IPS DF 6.9 (cell line): ENCODE results near the gene LRRK1.

Experiments
- DNase-seq: peaks from one replicate; pipeline ENCODE4 v3.0.0-alpha.2; 2013; ENCODE audit warnings: low read depth, low spot score
- H3K27ac ChIP-seq: one replicate; pipeline ENCODE4 v1.5.1; 2013; ENCODE audit warnings: low read length, control low read depth
- H3K27me3 ChIP-seq: 2 replicates; pipeline ENCODE4 v1.6.1; 2013; ENCODE audit warnings: mild to moderate bottlenecking, low read length; ENCODE audit not compliant: control insufficient read depth, insufficient read depth
- H3K36me3 ChIP-seq: 2 replicates; pipeline ENCODE4 v1.6.1; 2013; ENCODE audit warnings: low read length; ENCODE audit not compliant: control insufficient read depth, insufficient read depth
- H3K4me1 ChIP-seq: 2 replicates; pipeline ENCODE4 v1.6.1; 2013; ENCODE audit warnings: low read length; ENCODE audit not compliant: control insufficient read depth, insufficient read depth
- H3K4me3 ChIP-seq: 2 replicates; pipeline ENCODE4 v1.5.1; 2013; ENCODE audit warnings: mild to moderate bottlenecking, low read length
- H3K9me3 ChIP-seq: 2 replicates; pipeline ENCODE4 v1.6.1; 2013; ENCODE audit warnings: low read length, inconsistent platforms; ENCODE audit not compliant: control insufficient read depth, insufficient read depth
- WGBS: extraction: QIAGEN DNeasy Blood & Tissue Kit; methylation state at CpG from one replicate; pipeline ENCODE4 v1.1.7; 2013; ENCODE audit warnings: mixed read lengths, missing lambda C conversion rate; ENCODE audit not compliant: insufficient read length, insufficient coverage; 5-methylcytosine and 5-hydroxymethylcytosine counted together

The LRRK1 gene

GRCh38 chr15:101028772-101029438, 109.7 kb downstream of the LRRK1 start:
- no peak for DNase-seq
- Histone ChIP-seq H3K36me3 (no peaks in the 10 kb centered on the region), H3K9me3 (no peaks in the 10 kb centered on the region), H3K4me1 (no peaks in the 10 kb centered on the region), H3K4me3 (no peak overlapping the region), H3K27me3 (no peaks in the 10 kb centered on the region), H3K27ac (no peak overlapping the region)
- no CpG with 5 or more reads among the region's 19 CpGs for WGBS

DNA sequence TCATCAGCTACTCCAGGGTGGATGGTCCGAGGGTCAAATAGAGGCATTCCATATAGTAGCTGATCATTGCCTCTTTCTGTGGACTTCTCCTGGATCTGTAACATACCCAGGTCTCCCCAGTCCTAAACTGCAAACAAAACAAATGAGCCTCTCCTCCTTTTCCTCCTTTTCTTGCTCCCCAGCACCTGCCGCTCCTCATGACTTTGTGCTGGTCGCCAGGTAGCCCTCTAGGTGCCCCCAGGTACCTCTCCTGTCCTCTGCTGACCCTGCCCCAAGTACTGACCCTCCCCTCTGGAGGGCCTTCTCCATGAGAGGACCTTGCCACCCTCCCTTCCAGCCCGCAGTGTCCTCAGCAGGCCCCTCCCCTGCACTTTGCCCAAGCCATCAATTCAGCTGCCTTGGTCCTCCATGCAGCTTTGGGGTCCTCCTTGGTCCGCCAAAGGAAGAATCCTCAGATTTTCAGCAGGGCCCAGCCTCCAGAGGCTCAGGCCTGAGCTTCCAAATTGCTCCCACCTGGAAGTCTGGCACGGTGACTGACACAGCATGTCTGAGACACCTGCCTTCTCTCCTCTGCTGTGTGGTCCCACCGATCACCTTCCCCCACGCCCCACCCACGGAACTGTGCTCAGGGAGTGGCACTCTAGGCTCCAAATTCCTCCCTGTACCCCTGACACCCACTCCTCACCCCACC, 111.0 kb downstream of the LRRK1 start:
- H3K27me3 ChIP-seq, result no peaks in the 10 kb centered on the region

GRCh38 chr15:101031213-101031612, 112.1 kb downstream of the LRRK1 start:
- no peak overlapping the region for H3K27ac ChIP-seq
- WGBS, result no CpG with 5 or more reads among the region's 8 CpGs
- no peaks in the 10 kb centered on the region for H3K36me3 ChIP-seq

More for the DNA sequence above, 111.0 kb downstream of the LRRK1 start:
- no peak for DNase-seq
- Histone ChIP-seq H3K4me1 (no peaks in the 10 kb centered on the region), H3K4me3 (no peak overlapping the region), H3K9me3 (no peaks in the 10 kb centered on the region), H3K36me3 (no peaks in the 10 kb centered on the region), H3K27ac (no peak overlapping the region)
- WGBS, result no CpG with 5 or more reads among the region's 9 CpGs

GRCh38 chr15:101033801-101034200, 114.6 kb downstream of the LRRK1 start:
- no CpG with 5 or more reads among the region's 3 CpGs for WGBS

More at GRCh38 chr15:101031213-101031612, 112.1 kb downstream of the LRRK1 start:
- no peaks in the 10 kb centered on the region for H3K27me3 ChIP-seq
- DNase-seq, result no peak
- H3K4me3 ChIP-seq, result no peak overlapping the region
- no peaks in the 10 kb centered on the region for H3K4me1 ChIP-seq
- H3K9me3 ChIP-seq, result no peaks in the 10 kb centered on the region

GRCh38 chr15:101035611-101036010, 116.5 kb downstream of the LRRK1 start:
- H3K9me3 ChIP-seq, result no peaks in the 10 kb centered on the region
- H3K27me3 ChIP-seq, result no peaks in the 10 kb centered on the region
- DNase-seq, result no peak
- H3K36me3 ChIP-seq, result no peaks in the 10 kb centered on the region
- H3K4me1 ChIP-seq, result no peaks in the 10 kb centered on the region
- no peak overlapping the region for H3K27ac ChIP-seq
- H3K4me3 ChIP-seq, result no peak overlapping the region

More at GRCh38 chr15:101033801-101034200, 114.6 kb downstream of the LRRK1 start:
- Histone ChIP-seq H3K36me3 (no peaks in the 10 kb centered on the region), H3K27ac (no peak overlapping the region), H3K4me1 (no peaks in the 10 kb centered on the region), H3K27me3 (no peaks in the 10 kb centered on the region), H3K9me3 (no peaks in the 10 kb centered on the region), H3K4me3 (no peak overlapping the region)
- DNase-seq, result no peak

- WGBS, result no CpG with 5 or more reads among the region's 1 CpG
- H3K4me1 ChIP-seq, result no peaks in the 10 kb centered on the region
- DNase-seq, result no peak
- no peaks in the 10 kb centered on the region for H3K9me3 ChIP-seq
- no peak overlapping the region for H3K4me3 ChIP-seq
- H3K27me3 ChIP-seq, result no peaks in the 10 kb centered on the region
- no peak overlapping the region for H3K27ac ChIP-seq
- no peaks in the 10 kb centered on the region for H3K36me3 ChIP-seq
These were observed 117.0 kb downstream of the LRRK1 start for GRCh38 chr15:101036189-101036588.

- H3K4me3 ChIP-seq, result no peak overlapping the region
- no peaks in the 10 kb centered on the region for H3K9me3 ChIP-seq
- no CpG with 5 or more reads among the region's 3 CpGs for WGBS
- no peak overlapping the region for H3K27ac ChIP-seq
- no peaks in the 10 kb centered on the region for H3K27me3 ChIP-seq
- H3K36me3 ChIP-seq, result no peaks in the 10 kb centered on the region
- no peaks in the 10 kb centered on the region for H3K4me1 ChIP-seq
- DNase-seq, result no peak
These were observed 118.1 kb downstream of the LRRK1 start for GRCh38 chr15:101037090-101037830.

DNA sequence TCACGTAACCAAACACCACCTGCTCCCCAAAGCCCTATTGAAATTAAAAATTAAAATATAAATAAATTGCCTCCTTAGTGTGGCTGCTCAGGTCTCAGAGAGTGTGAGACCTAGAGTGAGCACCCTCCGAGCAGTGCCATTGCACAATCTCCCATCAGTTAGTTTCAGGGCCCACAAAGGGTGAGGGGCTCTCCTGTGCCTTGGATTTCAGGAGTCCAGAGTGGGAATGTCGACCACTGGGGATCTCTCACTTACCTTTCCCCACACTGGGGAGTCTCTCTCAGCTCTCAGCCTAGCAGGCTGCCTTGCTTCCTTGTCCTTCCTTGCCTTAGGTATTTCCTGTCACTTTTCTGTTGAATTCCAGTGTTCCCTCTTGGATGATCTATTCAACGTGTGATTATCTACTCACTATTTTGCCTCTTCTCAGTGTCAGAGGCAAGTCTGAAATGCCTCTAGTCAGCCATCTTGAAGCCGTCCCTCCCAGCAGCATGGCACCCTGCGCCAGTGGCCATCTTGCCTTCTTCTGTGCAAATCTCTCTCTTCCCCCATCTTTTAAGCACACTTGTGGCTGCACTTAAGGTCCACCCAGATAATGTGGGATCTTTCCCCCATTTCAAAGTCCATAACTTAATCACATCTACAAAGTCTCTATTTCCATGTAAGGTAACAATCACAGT, 119.3 kb downstream of the LRRK1 start:
- no CpG with 5 or more reads among the region's 6 CpGs for WGBS
- no peaks in the 10 kb centered on the region for H3K36me3 ChIP-seq
- H3K4me3 ChIP-seq, result no peak overlapping the region
- DNase-seq, result no peak
- no peaks in the 10 kb centered on the region for H3K9me3 ChIP-seq
- H3K27me3 ChIP-seq, result no peaks in the 10 kb centered on the region
- H3K27ac ChIP-seq, result no peak overlapping the region
- no peaks in the 10 kb centered on the region; the same call in 1 of the 2 replicates for H3K4me1 ChIP-seq

GRCh38 chr15:101039461-101039860, 120.3 kb downstream of the LRRK1 start:
- Histone ChIP-seq H3K9me3 (no peaks in the 10 kb centered on the region), H3K4me1 (no peaks in the 10 kb centered on the region; the same call in 1 of the 2 replicates), H3K36me3 (no peaks in the 10 kb centered on the region), H3K27me3 (no peaks in the 10 kb centered on the region), H3K4me3 (no peak overlapping the region), H3K27ac (no peak overlapping the region)
- no peak for DNase-seq
- WGBS, result no CpG with 5 or more reads among the region's 3 CpGs

GRCh38 chr15:101042320-101042719, 123.2 kb downstream of the LRRK1 start:
- Histone ChIP-seq H3K4me3 (no peak overlapping the region), H3K27ac (no peak overlapping the region), H3K4me1 (peaks cover 2% of the 10 kb centered on the region), H3K36me3 (no peaks in the 10 kb centered on the region), H3K27me3 (no peaks in the 10 kb centered on the region), H3K9me3 (no peaks in the 10 kb centered on the region)
- no peak for DNase-seq
- no CpG with 5 or more reads among the region's 4 CpGs for WGBS
